HepG2 (cell line): ENCODE measurements around the gene RP2. TPM values are rescaled to one million over a fixed set of nuclear protein-coding genes. Genes with fewer than 3 reads are reported as not detected.

ENCODE experiments used
- ATAC-seq: fragments of 200-7000 bp; cut with Tn5 transposase; 3 replicates; pipeline ENCODE4 v1.9.1; 2020; ENCODE audit warnings: mild to moderate bottlenecking, moderate library complexity
- BruUV-seq: library from RNA; stranded (reverse); fragments of 400-500 nt; replicated peaks from 2 replicates; lab custom pipeline; 2021; lab: Mats Ljungman, UMichigan
- CTCF ChIA-PET: fragments of 300-600 bp; formaldehyde crosslinking; extraction: SDS; loops from one replicate; lab custom pipeline; 2021; ENCODE audit warnings: low total read pairs, inconsistent platforms, low intra/inter-chr PET ratio; lab: Yijun Ruan, JAX
- POLR2A ChIA-PET: fragments of 350-600 bp; sonication (Branson Sonifier 250); formaldehyde crosslinking; loops from one replicate; lab custom pipeline; 2020; ENCODE audit warnings: antibody characterized with exemption, inconsistent platforms; lab: Yijun Ruan, JAX
- DNase-seq: peaks from one replicate; pipeline ENCODE4 v3.0.0-alpha.2; 2015; ENCODE audit warnings: low spot score
- FAIRE-seq: peaks from 3 replicates; lab custom pipeline; 2011; peaks lifted over from hg19 to GRCh38; lab: Jason Lieb, UNC
- H2AFZ ChIP-seq: one replicate; pipeline ENCODE4 v1.6.1; 2011; ENCODE audit warnings: low read length, inconsistent platforms
- H3K27ac ChIP-seq: fragments of 300-600 bp; 3 replicates; pipeline ENCODE4 v1.8.0; 2011; ENCODE audit warnings: mixed run types, mild to moderate bottlenecking, mixed read lengths, low read length, inconsistent platforms; ENCODE audit not compliant: insufficient read depth; ENCODE audit errors: extremely low read length
- H3K27me3 ChIP-seq, 2 experiments: fragments of 200-600 bp in 1 of 2; 2 replicates in 1 of 2; 3 replicates in 1 of 2; pipeline versions ENCODE4 v1.6.0 to v1.8.0; 2011; ENCODE audit warnings: low read length in 2 of 2, mild to moderate bottlenecking in 2 of 2, moderate library complexity in 2 of 2, inconsistent platforms in 1 of 2; ENCODE audit not compliant: insufficient read depth in 2 of 2, control insufficient read depth in 1 of 2
- H3K36me3 ChIP-seq, 2 experiments: fragments of 200-600 bp in 1 of 2; replicated peaks in 1 of 2; 2 replicates in 1 of 2; 3 replicates in 1 of 2; pipeline versions ENCODE4 v1.5.1 to v1.8.0; 2011; ENCODE audit warnings: low read length in 2 of 2, inconsistent platforms in 1 of 2; ENCODE audit not compliant: insufficient read depth in 2 of 2, control insufficient read depth in 1 of 2
- H3K4me1 ChIP-seq: 2 replicates; pipeline ENCODE4 v1.5.1; 2012; ENCODE audit warnings: low read length, inconsistent platforms; ENCODE audit not compliant: insufficient read depth
- H3K4me2 ChIP-seq: 2 replicates; pipeline ENCODE4 v1.6.0; 2011; ENCODE audit warnings: low read depth, low read length, inconsistent platforms
- H3K4me3 ChIP-seq, 3 experiments: fragments of 200-600 bp in 1 of 3; sonication (generic), shearing (Covaris generic) in 1 of 3; replicated peaks in 1 of 3; 2 replicates each; pipeline ENCODE4 v1.5.1; 2011 to 2016; ENCODE audit warnings: low read length in 3 of 3, inconsistent platforms in 2 of 3, low read depth in 2 of 3, mild to moderate bottlenecking in 2 of 3, control low read depth in 1 of 3, mixed read lengths in 1 of 3; ENCODE audit not compliant: insufficient read depth in 1 of 3
- H3K79me2 ChIP-seq: one replicate; pipeline ENCODE4 v1.6.1; 2011; ENCODE audit warnings: low read length, inconsistent platforms; ENCODE audit not compliant: insufficient read depth
- H3K9ac ChIP-seq: 2 replicates; pipeline ENCODE4 v1.6.0; 2011; ENCODE audit warnings: mild to moderate bottlenecking, low read depth, low read length, inconsistent platforms; ENCODE audit not compliant: insufficient read depth
- H3K9me3 ChIP-seq: 2 replicates; pipeline ENCODE4 v1.5.1; 2012; ENCODE audit warnings: mild to moderate bottlenecking, low read length
- H4K20me1 ChIP-seq: 2 replicates; pipeline ENCODE4 v1.6.0; 2011; ENCODE audit warnings: inconsistent platforms, mild to moderate bottlenecking, low read length, moderate library complexity; ENCODE audit not compliant: insufficient read depth
- ATF3 ChIP-seq: sonication (generic); formaldehyde crosslinking; IDR thresholded peaks from 2 replicates; pipeline ENCODE4 v1.4.0; 2020; ENCODE audit warnings: missing genetic modification reagents
- ATRX ChIP-seq: sonication (generic); formaldehyde crosslinking; IDR thresholded peaks from 2 replicates; pipeline ENCODE4 v1.4.0; 2020; ENCODE audit warnings: missing genetic modification reagents, borderline replicate concordance
- ESRRA ChIP-seq: sonication (generic); formaldehyde crosslinking; IDR thresholded peaks from 2 replicates; pipeline ENCODE4 v1.5.1; 2020; ENCODE audit warnings: mild to moderate bottlenecking, low read depth, missing genetic modification reagents
- GPN1 ChIP-seq: sonication (generic); formaldehyde crosslinking; IDR thresholded peaks from 2 replicates; pipeline ENCODE4 v1.5.1; 2020; ENCODE audit warnings: missing genetic modification reagents, borderline replicate concordance
- IRF2 ChIP-seq: IDR thresholded peaks from 2 replicates; pipeline ENCODE4 v1.6.1; 2018; ENCODE audit warnings: missing genetic modification reagents, missing compliant biosample characterization
- KDM2A ChIP-seq: sonication (generic); formaldehyde crosslinking; IDR thresholded peaks from 2 replicates; pipeline ENCODE4 v1.4.0; 2020; ENCODE audit warnings: low read depth, missing genetic modification reagents, borderline replicate concordance
- KDM3A ChIP-seq: IDR thresholded peaks from 2 replicates; pipeline ENCODE4 v1.6.1; 2018; ENCODE audit warnings: low read depth, missing compliant biosample characterization
- MLLT10 ChIP-seq: sonication (generic); formaldehyde crosslinking; IDR thresholded peaks from 2 replicates; pipeline ENCODE4 v1.4.0; 2020; ENCODE audit warnings: missing genetic modification reagents
- RBM22 ChIP-seq: fragments of 200-400 bp; formaldehyde crosslinking; optimal IDR thresholded peaks from 2 replicates; pipeline ENCODE3; 2017; ENCODE audit warnings: mild to moderate bottlenecking, low read length, moderate library complexity
- RELA ChIP-seq: sonication (generic); formaldehyde crosslinking; IDR thresholded peaks from 2 replicates; pipeline ENCODE4 v1.4.0; 2020; ENCODE audit warnings: missing genetic modification reagents
- RXRB ChIP-seq: IDR thresholded peaks from 2 replicates; pipeline ENCODE4 v1.6.1; 2016; ENCODE audit warnings: borderline replicate concordance, missing genetic modification reagents, missing compliant biosample characterization
- STAG1 ChIP-seq: sonication (generic); formaldehyde crosslinking; IDR thresholded peaks from 2 replicates; pipeline ENCODE4 v1.4.0; 2020; ENCODE audit warnings: missing genetic modification reagents
- TFDP2 ChIP-seq: sonication (generic); formaldehyde crosslinking; IDR thresholded peaks from 2 replicates; pipeline ENCODE4 v1.4.0; 2020; ENCODE audit warnings: missing genetic modification reagents
- ZBTB37 ChIP-seq: sonication (generic); formaldehyde crosslinking; IDR thresholded peaks from 2 replicates; pipeline ENCODE4 v1.4.0; 2020; ENCODE audit warnings: mild to moderate bottlenecking, missing genetic modification reagents
- ZNF329 ChIP-seq: sonication (generic); formaldehyde crosslinking; IDR thresholded peaks from 2 replicates; pipeline ENCODE4 v1.9.0; 2021; ENCODE audit warnings: low read depth, mild to moderate bottlenecking, missing genetic modification reagents
- ZNF557 ChIP-seq: sonication (generic); formaldehyde crosslinking; IDR thresholded peaks from 2 replicates; pipeline ENCODE4 v1.4.0; 2020; ENCODE audit warnings: missing genetic modification reagents
- WGBS: methylation state at CpG from one replicate; pipeline ENCODE4 v1.1.6; 2017; ENCODE audit warnings: low lambda C conversion rate; 5-methylcytosine and 5-hydroxymethylcytosine counted together
- in situ Hi-C: cut with HindIII; loops from 2 replicates; pipeline ENCODE4 v1.10.0; 2017; ENCODE audit warnings: low pct_unique_long_range_greater_than_20kb; ENCODE audit not compliant: extremely low pct_ligation_motif_present
- intact Hi-C: fragments of 100-400 bp; cut with micrococcal nuclease; formaldehyde crosslinking; loops from one replicate; pipeline ENCODE4 v1.10.0; 2022; ENCODE audit not compliant: unreplicated experiment
- polyA plus RNA-seq, 8 experiments: library from polyadenylated mRNA; depleted of rRNA in 3 of 8; stranded (reverse) in 7 of 8; unstranded in 1 of 8; fragments of >200 nt; fragmentation: Illumina TruSeq in 4 of 8; extraction: Trizol in 4 of 8; gene quantifications; 2 replicates each; pipeline versions ENCODE4 v1.2.1 to v1.2.3, GENCODE V29; 2011 to 2016; ENCODE audit warnings: low read depth in 4 of 8, missing spikeins in 1 of 8, mixed read lengths in 1 of 8; ENCODE audit not compliant: insufficient read depth in 1 of 8
- total RNA-seq, 5 experiments: library from RNA; depleted of rRNA; stranded (reverse); fragments of >200 nt; fragmentation: Illumina TruSeq; extraction: Trizol; gene quantifications; 2 replicates each; pipeline ENCODE4 v1.2.3, GENCODE V29; 2016; ENCODE audit warnings: low read depth in 1 of 5
- TF ChIP-seq, protein P1 (sequence below), 2 experiments: sonication (generic) in 1 of 2; formaldehyde crosslinking in 1 of 2; IDR thresholded peaks; 2 replicates each; pipeline versions ENCODE4 v1.6.1 to v1.9.0; 2014 to 2022; ENCODE audit warnings: antibody characterized with exemption in 1 of 2, borderline replicate concordance in 1 of 2, inconsistent platforms in 1 of 2, low read depth in 1 of 2, missing genetic modification reagents in 1 of 2

Gene RP2
- total and polyA plus RNA-seq, 2 of the 13 experiments (the other 11 are each of a cell fraction or from before 2014, with no cell fraction given) = 5.0 to 9.9 TPM

GRCh38 chrX:46850771-46851170 is 13.9 kb downstream of the RP2 start:
- no peaks in the 10 kb centered on the region for H3K4me1 ChIP-seq
- no peaks in the 10 kb centered on the region for H4K20me1 ChIP-seq
- BruUV-seq = no TSS peak
- 100% methylated on average over 1 of the region's 1 CpG for WGBS
- FAIRE-seq = no peak
- ChIA-PET POLR2A (no interaction called here), CTCF (no interaction called here)
- no peaks in the 10 kb centered on the region for H3K9me3 ChIP-seq
- H3K27ac ChIP-seq = no peak overlapping the region
- no peak for TF ChIP-seq RELA
- no peak for TF ChIP-seq KDM2A (CRISPR knock-in tag)
- TF ChIP-seq IRF2 (CRISPR knock-in tag) = no peak
- TF ChIP-seq TFDP2 (CRISPR knock-in tag) = no peak
- no peak for TF ChIP-seq ZNF329
- TF ChIP-seq ZNF557 (CRISPR knock-in tag) = no peak
- no peak for TF ChIP-seq GPN1 (CRISPR knock-in tag)
- TF ChIP-seq KDM3A (CRISPR knock-in tag) = no peak
- no peak for TF ChIP-seq ATRX (CRISPR knock-in tag)
- TF ChIP-seq ZBTB37 (CRISPR knock-in tag) = no peak
- TF ChIP-seq, protein P1, sequence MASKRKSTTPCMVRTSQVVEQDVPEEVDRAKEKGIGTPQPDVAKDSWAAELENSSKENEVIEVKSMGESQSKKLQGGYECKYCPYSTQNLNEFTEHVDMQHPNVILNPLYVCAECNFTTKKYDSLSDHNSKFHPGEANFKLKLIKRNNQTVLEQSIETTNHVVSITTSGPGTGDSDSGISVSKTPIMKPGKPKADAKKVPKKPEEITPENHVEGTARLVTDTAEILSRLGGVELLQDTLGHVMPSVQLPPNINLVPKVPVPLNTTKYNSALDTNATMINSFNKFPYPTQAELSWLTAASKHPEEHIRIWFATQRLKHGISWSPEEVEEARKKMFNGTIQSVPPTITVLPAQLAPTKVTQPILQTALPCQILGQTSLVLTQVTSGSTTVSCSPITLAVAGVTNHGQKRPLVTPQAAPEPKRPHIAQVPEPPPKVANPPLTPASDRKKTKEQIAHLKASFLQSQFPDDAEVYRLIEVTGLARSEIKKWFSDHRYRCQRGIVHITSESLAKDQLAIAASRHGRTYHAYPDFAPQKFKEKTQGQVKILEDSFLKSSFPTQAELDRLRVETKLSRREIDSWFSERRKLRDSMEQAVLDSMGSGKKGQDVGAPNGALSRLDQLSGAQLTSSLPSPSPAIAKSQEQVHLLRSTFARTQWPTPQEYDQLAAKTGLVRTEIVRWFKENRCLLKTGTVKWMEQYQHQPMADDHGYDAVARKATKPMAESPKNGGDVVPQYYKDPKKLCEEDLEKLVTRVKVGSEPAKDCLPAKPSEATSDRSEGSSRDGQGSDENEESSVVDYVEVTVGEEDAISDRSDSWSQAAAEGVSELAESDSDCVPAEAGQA (IDR thresholded peaks at IDR 0.05; ENCODE audit: low read depth) = no peak
- TF ChIP-seq, protein P1 (CRISPR knock-in tag; IDR thresholded peaks at IDR 0.05; ENCODE audit: borderline replicate concordance) = no peak
- no peak for TF ChIP-seq RXRB
- no peak for TF ChIP-seq MLLT10 (CRISPR knock-in tag)
- TF ChIP-seq STAG1 (CRISPR knock-in tag) = no peak
- no peak for TF ChIP-seq ESRRA (CRISPR knock-in tag)
- no peak for TF ChIP-seq RBM22
- no peak for TF ChIP-seq ATF3 (CRISPR knock-in tag)
- intact Hi-C loops (no loop called here), in situ Hi-C loops (no loop called here)
- H3K9ac ChIP-seq = no peak overlapping the region
- no peaks in the 10 kb centered on the region; a peak in 1 of 5 replicates for H3K36me3 ChIP-seq
- H2AFZ ChIP-seq = no peak overlapping the region
- no peak for DNase-seq
- ATAC-seq = no peak
- no peaks in the 10 kb centered on the region for H3K27me3 ChIP-seq
- H3K4me2 ChIP-seq = no peak overlapping the region
- no peak overlapping the region for H3K4me3 ChIP-seq
- H3K79me2 ChIP-seq = no peaks in the 10 kb centered on the region
